SK-N-SH (cell line): ENCODE data around the gene CCDC34. TPM values are rescaled to one million over a fixed set of nuclear protein-coding genes. Genes with fewer than 3 reads are reported as not detected.
A peak's percentile ranks its signal among the peaks of the same experiment; 100 is the strongest.

Source experiments
- CTCF ChIA-PET: fragments of 300-600, 350-600 bp; formaldehyde crosslinking; extraction: SDS; loops from one replicate; lab custom pipeline; 2021; lab: Yijun Ruan, JAX
- POLR2A ChIA-PET: fragments of 350-600 bp; sonication (Branson Sonifier 250); formaldehyde crosslinking; extraction: SDS; loops from one replicate; lab custom pipeline; 2020; ENCODE audit warnings: antibody characterized with exemption, inconsistent platforms; lab: Yijun Ruan, JAX
- DNase-seq: peaks from one replicate; pipeline ENCODE4 v3.0.0; 2012
- H2AFZ ChIP-seq: fragments of 200-600 bp; sonication (generic); 2 replicates; pipeline ENCODE4 v1.8.1; 2016; ENCODE audit warnings: antibody characterized with exemption, mild to moderate bottlenecking, low read depth
- H3F3A ChIP-seq: fragments of 200-600 bp; sonication (generic); replicated peaks from 2 replicates; pipeline ENCODE3; 2016; ENCODE audit warnings: antibody characterized with exemption, mild to moderate bottlenecking; ENCODE audit not compliant: insufficient read depth
- H3K27ac ChIP-seq, 2 experiments: fragments of 200-500 bp in 1 of 2; fragments of 200-600 bp in 1 of 2; sonication (Bioruptor generic) in 1 of 2; sonication (generic), shearing (Covaris generic) in 1 of 2; 2 replicates each; pipeline versions ENCODE4 v1.5.1 to v1.6.1; 2014 to 2016; ENCODE audit warnings: low read depth in 2 of 2, inconsistent platforms in 1 of 2, low read length in 1 of 2, mild to moderate bottlenecking in 1 of 2, mixed read lengths in 1 of 2
- H3K27me3 ChIP-seq: fragments of 200-600 bp; sonication (generic), shearing (Covaris generic); 2 replicates; pipeline ENCODE4 v1.6.1; 2016; ENCODE audit warnings: mixed run types; ENCODE audit not compliant: insufficient read depth
- H3K36me3 ChIP-seq, 2 experiments: fragments of 200-500 bp in 1 of 2; fragments of 200-600 bp in 1 of 2; sonication (Bioruptor generic) in 1 of 2; sonication (generic) in 1 of 2; replicated peaks in 1 of 2; 2 replicates each; pipeline versions ENCODE3 to v1.5.1; 2014 to 2016; ENCODE audit warnings: low read length in 1 of 2, mild to moderate bottlenecking in 1 of 2; ENCODE audit not compliant: insufficient read depth in 2 of 2, control insufficient read depth in 1 of 2
- H3K4me1 ChIP-seq, 2 experiments: fragments of 200-500 bp in 1 of 2; fragments of 200-600 bp in 1 of 2; sonication (Bioruptor generic) in 1 of 2; sonication (generic), shearing (Covaris generic) in 1 of 2; 2 replicates each; pipeline versions ENCODE4 v1.5.1 to v1.6.1; 2014 to 2016; ENCODE audit warnings: low read depth in 1 of 2, low read length in 1 of 2, mixed run types in 1 of 2; ENCODE audit not compliant: insufficient read depth in 2 of 2, control insufficient read depth in 1 of 2
- H3K4me2 ChIP-seq: fragments of 200-600 bp; sonication (generic), shearing (Covaris generic); 2 replicates; pipeline ENCODE4 v1.6.1; 2017; ENCODE audit warnings: mixed run types
- H3K4me3 ChIP-seq, 2 experiments: fragments of 200-500 bp in 1 of 2; fragments of 200-600 bp in 1 of 2; sonication (Bioruptor generic) in 1 of 2; sonication (generic), shearing (Covaris generic) in 1 of 2; 2 replicates each; pipeline versions ENCODE4 v1.5.1 to v1.8.1; 2014 to 2016; ENCODE audit warnings: low read depth in 2 of 2, inconsistent platforms in 1 of 2, low read length in 1 of 2, mild to moderate bottlenecking in 1 of 2, mixed read lengths in 1 of 2, moderate library complexity in 1 of 2
- H3K79me2 ChIP-seq: fragments of 200-600 bp; sonication (generic); 2 replicates; pipeline ENCODE4 v1.8.1; 2017; ENCODE audit warnings: mild to moderate bottlenecking; ENCODE audit not compliant: insufficient read depth
- H3K9ac ChIP-seq: fragments of 200-600 bp; sonication (generic); 2 replicates; pipeline ENCODE4 v1.6.1; 2017; ENCODE audit warnings: mixed run types
- H3K9me2 ChIP-seq: fragments of 200-600 bp; sonication (generic); 2 replicates; pipeline ENCODE4 v1.6.1; 2017; ENCODE audit warnings: mixed run types
- H3K9me3 ChIP-seq: fragments of 200-600 bp; sonication (generic); 2 replicates; pipeline ENCODE4 v1.6.1; 2017; ENCODE audit warnings: mixed run types, mild to moderate bottlenecking, moderate library complexity
- H4K20me1 ChIP-seq: fragments of 200-600 bp; sonication (generic); 2 replicates; pipeline ENCODE4 v1.6.1; 2017; ENCODE audit warnings: mild to moderate bottlenecking, mixed run types; ENCODE audit not compliant: insufficient read depth
- CTCF ChIP-seq: fragments of 200-600 bp; sonication (generic); IDR thresholded peaks from 2 replicates; pipeline ENCODE4 v1.6.1; 2017; ENCODE audit warnings: antibody characterized with exemption, mild to moderate bottlenecking, moderate library complexity
- ELF1 ChIP-seq: IDR thresholded peaks from 2 replicates; pipeline ENCODE4 v1.4.0; 2012
- FOSL2 ChIP-seq: IDR thresholded peaks from 2 replicates; pipeline ENCODE4 v1.4.0; 2012; ENCODE audit warnings: low read depth, mild to moderate bottlenecking, moderate library complexity, borderline replicate concordance
- GABPA ChIP-seq: IDR thresholded peaks from 2 replicates; pipeline ENCODE4 v1.4.0; 2012; ENCODE audit warnings: low read depth, mild to moderate bottlenecking
- IRF3 ChIP-seq: fragments of 150-350 bp; IDR thresholded peaks from 2 replicates; pipeline ENCODE4 v1.6.1; 2016; ENCODE audit warnings: mild to moderate bottlenecking, low read depth, low read length
- JUND ChIP-seq: IDR thresholded peaks from 2 replicates; pipeline ENCODE4 v1.4.0; 2012
- MAX ChIP-seq: IDR thresholded peaks from 2 replicates; pipeline ENCODE4 v1.4.0; 2012; ENCODE audit warnings: low read depth
- NFIC ChIP-seq: IDR thresholded peaks from 2 replicates; pipeline ENCODE4 v1.4.0; 2012; ENCODE audit warnings: borderline replicate concordance
- NRF1 ChIP-seq: IDR thresholded peaks from 2 replicates; pipeline ENCODE4 v1.6.1; 2012; ENCODE audit warnings: low read depth, mild to moderate bottlenecking, low read length
- POLR2AphosphoS5 ChIP-seq: IDR thresholded peaks from 2 replicates; pipeline ENCODE4 v1.6.1; 2012; ENCODE audit warnings: low read depth, low read length
- RAD21 ChIP-seq: IDR thresholded peaks from 2 replicates; pipeline ENCODE4 v1.6.1; 2012; ENCODE audit warnings: mild to moderate bottlenecking, low read length
- RXRA ChIP-seq: IDR thresholded peaks from 2 replicates; pipeline ENCODE4 v1.4.0; 2012; ENCODE audit warnings: low read depth, mild to moderate bottlenecking, borderline replicate concordance
- USF1 ChIP-seq: IDR thresholded peaks from 2 replicates; pipeline ENCODE4 v1.4.0; 2012; ENCODE audit warnings: low read depth, borderline replicate concordance
- USF2 ChIP-seq: fragments of 150-350 bp; IDR thresholded peaks from 2 replicates; pipeline ENCODE4 v1.6.1; 2017; ENCODE audit warnings: antibody characterized with exemption, low read length, low read depth, borderline replicate concordance
- YY1 ChIP-seq: IDR thresholded peaks from 2 replicates; pipeline ENCODE4 v1.4.0; 2012; ENCODE audit warnings: low read depth, mild to moderate bottlenecking
- ZBTB33 ChIP-seq: IDR thresholded peaks from 2 replicates; pipeline ENCODE4 v1.4.0; 2012; ENCODE audit warnings: low read depth, borderline replicate concordance
- WGBS: methylation state at CpG from one replicate; pipeline ENCODE4 v1.1.6; 2017; ENCODE audit warnings: low lambda C conversion rate; 5-methylcytosine and 5-hydroxymethylcytosine counted together
- polyA plus RNA-seq, 3 experiments: library from polyadenylated mRNA; depleted of rRNA; stranded (reverse); fragments of >200 nt; gene quantifications; 2 replicates each; pipeline ENCODE4 v1.2.3, GENCODE V29; 2012

Gene CCDC34
- polyA plus RNA-seq, 1 of the 3 experiments (the other 2 are of a cell fraction) = 6.7 TPM

- Histone ChIP-seq H3K4me1 (peaks cover 0 to 32% of the 10 kb centered on the region in 2 experiments; a peak in 3 of 4 replicates), H3K4me2 (no peak overlapping the region), H2AFZ (no peak overlapping the region), H3K9me3 (no peaks in the 10 kb centered on the region), H4K20me1 (no peaks in the 10 kb centered on the region), H3K4me3 (no peak overlapping the region)
- TF ChIP-seq ZBTB33 = no peak
- no peak for TF ChIP-seq JUND
- TF ChIP-seq RXRA = no peak
- no peak for TF ChIP-seq USF1
- no peak for TF ChIP-seq NRF1
- no peak for TF ChIP-seq FOSL2
- TF ChIP-seq USF2 = no peak
- TF ChIP-seq IRF3 = no peak
- TF ChIP-seq ELF1 = no peak
- TF ChIP-seq POLR2AphosphoS5 = no peak
- TF ChIP-seq MAX = no peak
- TF ChIP-seq GABPA = no peak
- TF ChIP-seq RAD21 = no peak
- no peak for TF ChIP-seq YY1
- TF ChIP-seq CTCF = no peak
- TF ChIP-seq NFIC = no peak
- TF ChIP-seq, all 33 proteins: peak for 0
- Histone ChIP-seq H3F3A (peaks cover 10% of the 10 kb centered on the region), H3K27ac (peak overlapping the region in 1 of 2 experiments; percentile 62; a peak in 1 of 4 replicates), H3K9me2 (no peaks in the 10 kb centered on the region), H3K9ac (no peak overlapping the region), H3K27me3 (no peaks in the 10 kb centered on the region), H3K79me2 (no peaks in the 10 kb centered on the region), H3K36me3 (peaks cover 4 to 6% of the 10 kb centered on the region in 2 experiments)
- ChIA-PET CTCF (no interaction called here), POLR2A (no interaction called here)
- WGBS = 84% methylated on average over 5 of the region's 5 CpGs
- no peak for DNase-seq
Observed at GRCh38 chr11:27354359-27354965, 8.6 kb downstream of the CCDC34 start.
